GM19351 (cell line): Measurements from ENCODE around the gene RPL38.
A peak's percentile ranks its signal among the peaks of the same experiment; 100 is the strongest.

Source experiments
- ATAC-seq: cut with Tn5 transposase; IDR thresholded peaks from one replicate; pipeline ENCODE4 v1.9.1; 2021; ENCODE audit warnings: mild to moderate bottlenecking, moderate library complexity; ENCODE audit not compliant: unreplicated experiment

Gene RPL38

GRCh38 chr17:74203439-74204240, at the start of gene RPL38:
TSS of gene RPL38 (plus strand) at chr17:74203678. CDS start at chr17:74203956, 278 bp downstream.
- peak; percentile 64 for ATAC-seq

GRCh38 chr17:74153821-74154430, 49.6 kb upstream of the RPL38 start:
- no peak for ATAC-seq

- no peak for ATAC-seq
Measured at GRCh38 chr17:74156878-74157277, 46.6 kb upstream of the RPL38 start.

DNA sequence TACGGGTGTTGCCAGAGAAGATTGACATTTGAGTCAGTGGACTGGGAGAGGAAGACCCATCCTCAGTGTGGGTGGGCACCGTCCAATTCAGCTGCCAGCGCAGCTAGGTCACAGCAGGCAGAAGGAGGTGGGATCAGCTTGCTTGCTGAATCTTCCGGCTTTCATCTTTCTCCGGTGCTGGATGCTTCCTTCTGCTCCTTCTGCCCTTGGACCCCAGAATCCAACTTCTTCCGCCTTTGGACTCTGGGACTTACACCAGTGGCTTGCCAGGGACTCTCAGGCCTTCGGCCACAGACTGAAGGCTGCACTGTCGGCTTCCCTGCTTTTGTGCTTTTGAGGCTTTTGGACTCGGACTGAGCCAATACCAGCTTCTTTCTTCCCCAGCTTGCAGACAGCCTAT, 46.1 kb upstream of the RPL38 start:
- no peak for ATAC-seq

- ATAC-seq = no peak
Measured at GRCh38 chr17:74158761-74159160, 44.7 kb upstream of the RPL38 start.

GRCh38 chr17:74159226-74159840, 44.1 kb upstream of the RPL38 start:
- ATAC-seq = no peak

GRCh38 chr17:74160656-74161502, 42.6 kb upstream of the RPL38 start:
- no peak for ATAC-seq

DNA sequence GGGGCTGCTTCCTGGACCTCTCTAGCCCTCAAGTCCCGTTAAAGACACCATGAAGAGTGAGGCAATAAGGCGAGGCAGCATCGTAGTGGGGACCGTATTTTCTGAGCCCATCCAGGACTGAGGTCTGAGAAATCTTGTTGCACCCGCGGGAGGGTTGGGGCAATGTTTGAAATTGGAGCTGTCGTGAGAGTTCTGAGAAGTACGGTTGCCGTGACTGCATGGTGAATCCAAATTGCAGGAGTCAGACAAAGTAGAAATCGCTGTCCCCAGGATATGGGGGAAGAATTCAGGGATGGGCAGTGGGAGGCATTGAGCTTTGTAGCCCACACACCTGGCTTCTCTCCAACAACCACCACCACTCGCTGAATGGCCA, 42.0 kb upstream of the RPL38 start:
- ATAC-seq = no peak

DNA sequence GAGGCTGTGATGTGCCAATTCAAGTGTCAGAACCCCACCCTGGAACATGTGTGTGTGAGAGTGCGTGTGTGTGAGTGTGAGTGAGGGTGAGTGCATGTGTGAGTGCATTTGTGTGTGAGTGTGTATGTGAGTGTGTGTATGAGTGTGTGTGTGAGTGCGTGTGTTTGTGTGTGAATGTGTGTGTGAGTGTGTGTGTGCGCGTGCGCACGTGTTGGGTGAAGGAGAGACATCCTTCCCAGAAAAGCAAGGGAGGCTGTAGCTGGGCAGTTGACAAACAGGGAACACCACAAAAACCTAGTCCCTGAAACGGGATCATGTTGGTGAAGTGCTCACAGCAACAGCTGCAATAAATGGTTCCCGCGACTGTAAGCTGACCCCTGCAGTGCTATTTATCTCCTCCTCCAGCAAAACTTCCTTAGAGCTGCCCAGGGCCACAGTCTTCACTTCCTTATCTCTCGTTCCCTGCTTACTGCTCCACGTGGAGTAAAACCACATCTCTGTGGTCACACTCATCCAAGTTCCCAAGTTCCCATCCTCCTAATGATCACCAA, 40.1 kb upstream of the RPL38 start:
- ATAC-seq = no peak

- no peak for ATAC-seq
Measured at GRCh38 chr17:74163836-74164235, 39.6 kb upstream of the RPL38 start.

- ATAC-seq = no peak
Measured at GRCh38 chr17:74164446-74165045, 38.9 kb upstream of the RPL38 start.

DNA sequence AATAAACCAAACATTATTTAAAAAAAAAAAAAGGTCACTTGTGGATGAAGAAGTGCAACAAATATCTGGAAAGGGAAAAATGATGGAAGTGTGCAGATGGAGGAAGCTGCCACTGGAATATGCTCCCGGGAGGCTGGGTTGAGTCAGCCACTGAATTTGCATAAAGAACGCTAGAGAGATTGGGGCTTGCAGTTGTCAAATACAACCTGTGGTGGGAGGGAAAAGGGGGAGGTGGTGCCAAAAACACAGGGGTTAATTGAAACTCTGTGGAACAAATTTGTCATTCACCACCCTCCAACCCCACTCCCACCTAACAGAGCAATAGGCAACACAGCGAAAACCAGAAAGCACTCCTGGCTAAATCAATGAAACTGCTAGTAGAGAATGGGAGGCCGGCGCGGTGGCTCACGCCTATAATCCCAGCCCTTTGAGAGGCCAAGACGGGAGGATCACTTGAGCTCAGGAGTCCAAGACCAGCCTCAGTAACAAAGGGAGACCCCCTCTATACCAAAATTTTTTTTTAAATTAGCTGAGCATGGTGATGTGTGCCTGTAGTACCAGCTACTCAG, 37.6 kb upstream of the RPL38 start:
- ATAC-seq = no peak

DNA sequence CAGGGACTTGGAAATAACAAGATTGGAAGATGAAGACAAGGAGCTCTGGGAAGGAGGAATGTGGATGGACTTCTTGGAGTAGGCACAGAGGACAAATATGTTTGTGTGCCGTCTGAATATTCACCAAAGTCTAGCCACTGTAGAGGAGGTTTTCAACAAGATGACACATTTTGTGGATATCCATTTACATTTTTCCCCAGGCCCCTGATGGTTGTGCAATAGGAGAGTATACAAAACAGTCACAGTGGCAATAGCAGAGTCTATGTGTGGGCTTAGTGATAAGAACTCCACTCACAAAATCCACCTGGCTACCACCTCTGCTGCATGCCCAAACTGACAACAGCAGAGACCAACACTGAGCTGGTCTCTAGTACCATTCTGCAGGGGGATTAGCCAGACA, 32.6 kb upstream of the RPL38 start:
- ATAC-seq = no peak

DNA sequence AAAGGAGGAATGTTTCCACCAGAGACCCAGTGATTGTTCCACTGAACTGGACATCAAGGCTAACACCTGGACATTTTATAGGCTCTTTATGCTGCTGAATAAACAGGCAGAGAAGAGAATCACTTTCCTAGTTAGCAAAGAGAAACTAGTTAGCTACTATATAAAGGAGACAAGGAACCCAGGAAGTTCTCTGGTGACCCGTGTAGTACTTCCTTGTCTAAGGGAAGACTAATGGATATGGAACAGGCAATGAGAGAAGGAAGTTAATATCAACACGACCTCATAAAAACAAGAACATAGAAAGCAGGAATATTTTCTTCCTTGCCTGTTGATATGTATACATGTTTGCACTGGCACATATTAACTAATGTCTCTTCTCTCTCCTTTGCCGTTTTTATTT, 30.8 kb upstream of the RPL38 start:
- ATAC-seq = no peak

DNA sequence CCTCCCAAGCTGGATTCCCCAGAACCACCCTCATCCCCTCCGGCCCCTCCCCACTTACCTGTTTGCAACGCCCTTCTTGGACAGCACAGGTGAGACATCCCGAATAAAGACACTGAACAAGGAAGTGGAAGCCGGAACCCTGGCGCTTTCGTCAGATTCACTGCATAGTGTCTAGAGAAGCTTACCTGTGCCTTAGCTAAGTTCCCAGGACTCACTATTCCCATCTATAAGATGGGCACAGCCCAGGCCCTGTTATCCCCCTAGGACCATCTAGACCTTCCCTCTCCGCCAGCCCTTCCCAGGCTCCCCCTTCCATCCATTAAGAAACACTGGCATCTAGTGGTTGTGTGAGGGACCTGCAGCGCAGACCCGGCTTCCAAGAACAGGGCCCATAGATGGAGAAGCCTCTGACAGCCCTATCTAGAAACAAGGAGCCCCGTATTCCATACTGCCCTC, 26.9 kb upstream of the RPL38 start:
- ATAC-seq = no peak

- ATAC-seq = no peak
Measured at GRCh38 chr17:74177018-74177450, 26.4 kb upstream of the RPL38 start.

- ATAC-seq = no peak
Measured at GRCh38 chr17:74179576-74179975, 23.9 kb upstream of the RPL38 start.

GRCh38 chr17:74180336-74180735, 23.1 kb upstream of the RPL38 start:
- ATAC-seq = no peak

DNA sequence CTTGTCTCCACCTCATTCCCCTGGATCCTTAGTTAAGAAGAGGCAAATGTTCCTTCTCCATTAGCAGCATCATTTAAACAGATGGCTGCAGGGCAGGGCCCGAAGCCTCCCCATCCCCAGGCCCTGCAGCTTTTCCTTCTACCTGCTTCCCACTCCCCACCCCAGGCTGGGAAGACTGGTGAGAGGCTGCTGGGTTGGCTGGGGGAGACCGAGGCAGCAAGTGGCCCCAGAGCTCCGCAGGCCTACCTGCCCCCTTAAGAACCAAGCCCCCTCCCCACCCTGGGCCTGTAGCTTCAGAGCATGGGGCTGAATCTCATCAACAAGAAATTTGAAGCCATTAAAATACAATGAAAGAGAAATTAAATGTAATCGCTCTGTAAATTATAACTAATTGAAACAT, 22.1 kb upstream of the RPL38 start:
- ATAC-seq = no peak
